HEK293 (cell line): ENCODE measurements around the gene TAS2R46.

ENCODE experiments used
- CTCF ChIA-PET: fragments of 350-600 bp; formaldehyde crosslinking; extraction: SDS; loops from one replicate; lab custom pipeline; 2021; ENCODE audit warnings: antibody characterized with exemption; lab: Yijun Ruan, JAX
- POLR2A ChIA-PET: fragments of 300-600 bp; formaldehyde crosslinking; extraction: SDS; loops from one replicate; lab custom pipeline; 2020; ENCODE audit warnings: antibody characterized with exemption, inconsistent platforms; lab: Yijun Ruan, JAX
- H3K27ac ChIP-seq: fragments of 200-500 bp; sonication (Bioruptor generic); 2 replicates; pipeline ENCODE4 v1.5.1; 2014; ENCODE audit warnings: low read depth, low read length, control low read depth, inconsistent platforms; ENCODE audit errors: extremely low read depth
- H3K36me3 ChIP-seq, 2 experiments: fragments of 200-500 bp in 1 of 2; sonication (Bioruptor generic) in 1 of 2; 1 replicate in 1 of 2; 2 replicates in 1 of 2; pipeline ENCODE4 v1.5.1; 2014 to 2017; ENCODE audit warnings: inconsistent platforms in 2 of 2, low read length in 2 of 2; ENCODE audit not compliant: control insufficient read depth in 2 of 2, insufficient read depth in 1 of 2
- H3K4me1 ChIP-seq: fragments of 200-500 bp; sonication (Bioruptor generic); 2 replicates; pipeline ENCODE4 v1.5.1; 2014; ENCODE audit warnings: mild to moderate bottlenecking, low read length, inconsistent platforms; ENCODE audit not compliant: control insufficient read depth, insufficient read depth
- H3K4me3 ChIP-seq: 2 replicates; pipeline ENCODE4 v1.5.1; 2011; ENCODE audit warnings: low read depth, mild to moderate bottlenecking, control low read depth, low read length, moderate library complexity
- H3K9me3 ChIP-seq: fragments of 200-500 bp; sonication (Bioruptor generic); 2 replicates; pipeline ENCODE4 v1.5.1; 2014; ENCODE audit warnings: low read depth, low read length, inconsistent platforms; ENCODE audit not compliant: control insufficient read depth, insufficient read depth
- BCL11B ChIP-seq: fragments of 450-650 bp; formaldehyde crosslinking; IDR thresholded peaks from 2 replicates; pipeline ENCODE4 v1.5.1; 2016; ENCODE audit warnings: low read depth, missing biosample characterization, missing genetic modification characterization
- IKZF3 ChIP-seq: fragments of 450-650 bp; IDR thresholded peaks from 2 replicates; pipeline ENCODE4 v1.5.0; 2018; ENCODE audit warnings: missing biosample characterization, mild to moderate bottlenecking, missing genetic modification characterization, moderate library complexity
- REPIN1 ChIP-seq: fragments of 450-650 bp; formaldehyde crosslinking; IDR thresholded peaks from 2 replicates; pipeline ENCODE4 v1.5.1; 2017; ENCODE audit warnings: missing biosample characterization, missing genetic modification characterization, low read depth
- SCRT1 ChIP-seq: fragments of 450-650 bp; formaldehyde crosslinking; IDR thresholded peaks from 2 replicates; pipeline ENCODE4 v1.5.1; 2016; ENCODE audit warnings: missing biosample characterization, missing genetic modification characterization, borderline replicate concordance
- SETDB1 ChIP-seq: IDR thresholded peaks from one replicate; pipeline ENCODE4 v1.6.1; 2017; ENCODE audit warnings: mild to moderate bottlenecking, low read length, moderate library complexity, mixed read lengths; ENCODE audit not compliant: insufficient read length
- SP2 ChIP-seq: fragments of 450-650 bp; formaldehyde crosslinking; IDR thresholded peaks from 2 replicates; pipeline ENCODE4 v1.5.1; 2016; ENCODE audit warnings: missing biosample characterization, missing genetic modification characterization
- SP7 ChIP-seq: fragments of 450-650 bp; formaldehyde crosslinking; IDR thresholded peaks from 2 replicates; pipeline ENCODE4 v1.5.1; 2016; ENCODE audit warnings: missing biosample characterization, missing genetic modification characterization
- ZBTB26 ChIP-seq: fragments of 450-650 bp; formaldehyde crosslinking; optimal IDR thresholded peaks from 2 replicates; pipeline ENCODE3; 2016; ENCODE audit warnings: missing biosample characterization, mild to moderate bottlenecking, missing genetic modification characterization
- ZBTB7A ChIP-seq: fragments of 450-650 bp; formaldehyde crosslinking; IDR thresholded peaks from 2 replicates; pipeline ENCODE4 v1.5.1; 2016; ENCODE audit warnings: low read depth, missing biosample characterization, missing genetic modification characterization
- ZFP3 ChIP-seq: fragments of 450-650 bp; formaldehyde crosslinking; IDR thresholded peaks from 2 replicates; pipeline ENCODE4 v1.5.1; 2016; ENCODE audit warnings: low read depth, missing biosample characterization, missing genetic modification characterization
- ZFP41 ChIP-seq: fragments of 450-650 bp; formaldehyde crosslinking; IDR thresholded peaks from 2 replicates; pipeline ENCODE4 v1.5.1; 2016; ENCODE audit warnings: missing biosample characterization, missing genetic modification characterization, borderline replicate concordance
- ZNF146 ChIP-seq: fragments of 450-650 bp; formaldehyde crosslinking; IDR thresholded peaks from 2 replicates; pipeline ENCODE4 v1.5.1; 2016; ENCODE audit warnings: missing biosample characterization, missing genetic modification characterization
- ZNF148 ChIP-seq: fragments of 450-650 bp; formaldehyde crosslinking; IDR thresholded peaks from 2 replicates; pipeline ENCODE4 v1.5.0; 2017; ENCODE audit warnings: missing biosample characterization, missing genetic modification characterization, borderline replicate concordance
- ZNF214 ChIP-seq: fragments of 450-650 bp; formaldehyde crosslinking; IDR thresholded peaks from 2 replicates; pipeline ENCODE4 v1.5.1; 2017; ENCODE audit warnings: missing biosample characterization, mild to moderate bottlenecking, missing genetic modification characterization, borderline replicate concordance
- ZNF391 ChIP-seq: fragments of 450-650 bp; formaldehyde crosslinking; IDR thresholded peaks from 2 replicates; pipeline ENCODE4 v1.5.1; 2016; ENCODE audit warnings: low read depth, missing biosample characterization, missing genetic modification characterization, borderline replicate concordance
- ZNF416 ChIP-seq: fragments of 450-650 bp; formaldehyde crosslinking; IDR thresholded peaks from 2 replicates; pipeline ENCODE4 v1.5.1; 2016; ENCODE audit warnings: missing biosample characterization, missing genetic modification characterization
- ZNF473 ChIP-seq: fragments of 450-650 bp; formaldehyde crosslinking; IDR thresholded peaks from 2 replicates; pipeline ENCODE4 v1.5.1; 2017; ENCODE audit warnings: missing biosample characterization, missing genetic modification characterization
- ZNF48 ChIP-seq: fragments of 450-650 bp; formaldehyde crosslinking; IDR thresholded peaks from 2 replicates; pipeline ENCODE4 v1.5.1; 2016; ENCODE audit warnings: missing biosample characterization, missing genetic modification characterization
- ZNF560 ChIP-seq: fragments of 450-650 bp; formaldehyde crosslinking; IDR thresholded peaks from 2 replicates; pipeline ENCODE4 v1.5.1; 2017; ENCODE audit warnings: missing biosample characterization, missing genetic modification characterization, borderline replicate concordance
- ZNF561 ChIP-seq: fragments of 450-650 bp; IDR thresholded peaks from 2 replicates; pipeline ENCODE4 v1.5.1; 2018; ENCODE audit warnings: missing biosample characterization, missing genetic modification characterization, borderline replicate concordance
- ZNF585B ChIP-seq: fragments of 450-650 bp; formaldehyde crosslinking; IDR thresholded peaks from 2 replicates; pipeline ENCODE4 v1.5.1; 2016; ENCODE audit warnings: missing biosample characterization, missing genetic modification characterization
- ZNF600 ChIP-seq: fragments of 450-650 bp; formaldehyde crosslinking; IDR thresholded peaks from 2 replicates; pipeline ENCODE4 v1.5.1; 2016; ENCODE audit warnings: missing biosample characterization, missing genetic modification characterization
- ZNF677 ChIP-seq: fragments of 450-650 bp; IDR thresholded peaks from 2 replicates; pipeline ENCODE4 v1.5.0; 2018; ENCODE audit warnings: missing biosample characterization, mild to moderate bottlenecking, missing genetic modification characterization, moderate library complexity
- ZNF76 ChIP-seq: fragments of 450-650 bp; formaldehyde crosslinking; IDR thresholded peaks from 2 replicates; pipeline ENCODE4; 2016; ENCODE audit warnings: low read depth, missing biosample characterization, missing genetic modification characterization, borderline replicate concordance
- ZNF791 ChIP-seq: fragments of 450-650 bp; formaldehyde crosslinking; IDR thresholded peaks from 2 replicates; pipeline ENCODE4 v1.5.1; 2016; ENCODE audit warnings: missing biosample characterization, missing genetic modification characterization
- ZNF792 ChIP-seq: fragments of 450-650 bp; formaldehyde crosslinking; IDR thresholded peaks from 2 replicates; pipeline ENCODE4 v1.5.1; 2016; ENCODE audit warnings: missing biosample characterization, missing genetic modification characterization

Gene TAS2R46

GRCh38 chr12:11092128-11092527 is 30.0 kb upstream of the TAS2R46 start, which contains the start of gene TAS2R43:
TAS2R43 (minus strand) TSS chr12:11092313; CDS start chr12:11092229, 84 bp downstream.
- H3K4me3 ChIP-seq = no peak within 1 kb of the TSS
- no peaks in the 10 kb centered on the region for H3K36me3 ChIP-seq
- POLR2A ChIA-PET = no interaction called here
- CTCF ChIA-PET = no interaction called here
- H3K4me1 ChIP-seq = no peaks in the 10 kb centered on the region
- H3K9me3 ChIP-seq = no peaks in the 10 kb centered on the region
- no peak within 1 kb of the TSS for H3K27ac ChIP-seq
- TF ChIP-seq BCL11B (tag by site-specific recombination) (no peak), ZNF560 (tag by site-specific recombination) (no peak), ZNF148 (tag by site-specific recombination) (no peak), ZBTB26 (no peak), ZNF76 (tag by site-specific recombination) (no peak), ZNF585B (no peak)

GRCh38 chr12:11089246-11089645 is 27.2 kb upstream of the TAS2R46 start:
- POLR2A ChIA-PET = no interaction called here
- H3K27ac ChIP-seq = no peak overlapping the region
- CTCF ChIA-PET = no interaction called here

DNA sequence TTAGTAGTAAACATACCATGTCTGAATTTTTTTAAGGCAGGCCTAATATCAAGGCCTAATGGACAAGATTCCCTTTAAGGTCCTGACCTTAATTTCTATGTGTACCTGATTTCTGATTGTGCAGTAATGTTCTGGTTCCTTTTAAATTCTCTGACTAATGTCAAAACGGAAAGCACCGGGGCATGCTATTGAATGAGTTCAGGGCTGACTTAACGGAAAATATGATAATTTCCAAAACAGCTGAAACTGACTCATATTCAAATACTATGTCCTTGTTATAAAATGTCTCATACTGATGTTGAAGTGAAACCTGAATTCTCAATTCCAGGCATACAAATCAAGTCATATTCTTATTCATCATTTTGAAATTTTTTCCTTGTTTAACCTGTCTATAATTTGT is 23.3 kb upstream of the TAS2R46 start:
- no peak for TF ChIP-seq SP2
- TF ChIP-seq ZNF473 (tag by site-specific recombination) = no peak
- no peak for TF ChIP-seq ZNF792
- no peak for TF ChIP-seq ZBTB7A (tag by site-specific recombination)
- no peak for TF ChIP-seq ZNF791 (tag by site-specific recombination)
- TF ChIP-seq SP7 (tag by site-specific recombination) = no peak
- no peak for TF ChIP-seq ZFP41
- TF ChIP-seq ZNF416 (tag by site-specific recombination) = no peak
- no peak for TF ChIP-seq ZFP3
- TF ChIP-seq REPIN1 (tag by site-specific recombination) = no peak
- TF ChIP-seq ZNF48 (tag by site-specific recombination) = no peak
- no peak for TF ChIP-seq SETDB1
- no peak for TF ChIP-seq ZNF600
- TF ChIP-seq ZNF391 (tag by site-specific recombination) = no peak
- no peak for TF ChIP-seq SCRT1 (tag by site-specific recombination)
- TF ChIP-seq ZNF214 (tag by site-specific recombination) = no peak
- H3K27ac ChIP-seq = no peak overlapping the region
- H3K4me1 ChIP-seq = no peaks in the 10 kb centered on the region
- POLR2A ChIA-PET = no interaction called here
- H3K4me3 ChIP-seq = no peak overlapping the region
- no peaks in the 10 kb centered on the region for H3K9me3 ChIP-seq
- CTCF ChIA-PET = interaction anchor here (0.7 kb wide), 1 partner anchor 399 kb away, joined by 3 read pairs; no protein-coding TSS in a partner anchor
- no peaks in the 10 kb centered on the region for H3K36me3 ChIP-seq

More at GRCh38 chr12:11089246-11089645, 27.2 kb upstream of the TAS2R46 start:
- no peak for TF ChIP-seq ZNF561 (tag by site-specific recombination)
- no peak for TF ChIP-seq ZNF146
- no peak for TF ChIP-seq ZNF677 (tag by site-specific recombination)
- no peak for TF ChIP-seq IKZF3 (tag by site-specific recombination)
- no peak overlapping the region for H3K4me3 ChIP-seq
- no peaks in the 10 kb centered on the region for H3K9me3 ChIP-seq
- no peaks in the 10 kb centered on the region for H3K4me1 ChIP-seq
- H3K36me3 ChIP-seq = no peaks in the 10 kb centered on the region
